GM12865 (cell line): ENCODE results near the gene NFIL3.

ENCODE experiments used
- DNase-seq: peaks from one replicate; pipeline ENCODE4 v3.0.0; 2010; ENCODE audit warnings: low read depth
- H3K4me3 ChIP-seq: 2 replicates; pipeline ENCODE4 v1.5.1; 2011; ENCODE audit warnings: mild to moderate bottlenecking, low read depth, low read length, control low read depth
- CTCF ChIP-seq: IDR thresholded peaks from 2 replicates; pipeline ENCODE4 v1.5.1; 2011; ENCODE audit warnings: low read length, control low read depth, low read depth, inconsistent platforms; ENCODE audit not compliant: insufficient read depth; ENCODE audit errors: missing control alignments

NFIL3 gene

GRCh38 chr9:91421971-91422757 lies 1.5 kb downstream of the NFIL3 start:
- TF ChIP-seq CTCF: no peak
- H3K4me3 ChIP-seq: peak overlapping the region; percentile 62
- no peak for DNase-seq

GRCh38 chr9:91421128-91421765 lies 2.4 kb downstream of the NFIL3 start:
- no peak overlapping the region for H3K4me3 ChIP-seq
- no peak for DNase-seq
- no peak for TF ChIP-seq CTCF

GRCh38 chr9:91420501-91421127 lies 3.0 kb downstream of the NFIL3 start:
- TF ChIP-seq CTCF: no peak
- DNase-seq: no peak

GRCh38 chr9:91419222-91420191 lies 4.1 kb downstream of the NFIL3 start:
- no peak overlapping the region for H3K4me3 ChIP-seq
- no peak for TF ChIP-seq CTCF
- no peak for DNase-seq

More at GRCh38 chr9:91420501-91421127, 3.0 kb downstream of the NFIL3 start:
- H3K4me3 ChIP-seq: no peak overlapping the region

- no peak overlapping the region for H3K4me3 ChIP-seq
- no peak for TF ChIP-seq CTCF
Measured at GRCh38 chr9:91418215-91418610, 5.4 kb downstream of the NFIL3 start.

GRCh38 chr9:91417602-91418214 lies 5.9 kb downstream of the NFIL3 start:
- H3K4me3 ChIP-seq: no peak overlapping the region
- DNase-seq: no peak
- TF ChIP-seq CTCF: no peak

More at GRCh38 chr9:91418215-91418610, 5.4 kb downstream of the NFIL3 start:
- no peak for DNase-seq
